Epithelial cell of proximal tubule (primary cell): ENCODE measurements around the gene TMTC2. TPM values are rescaled to one million over a fixed set of nuclear protein-coding genes. Genes with fewer than 3 reads are reported as not detected.

Experiments
- DNase-seq: peaks from one replicate; pipeline ENCODE4 v3.0.0-alpha.2; 2011; ENCODE audit warnings: low read depth
- H3K4me3 ChIP-seq: 2 replicates; pipeline ENCODE4 v1.5.1; 2011; ENCODE audit warnings: low read depth, mild to moderate bottlenecking, low read length
- total RNA-seq: library from RNA; depleted of rRNA; stranded (reverse); fragments of >200 nt; gene quantifications from 2 replicates; pipeline ENCODE4 v1.2.3, GENCODE V29; 2015
- TF ChIP-seq, protein P1 (sequence below): conservative IDR thresholded peaks from 2 replicates; pipeline ENCODE4 v1.5.1; 2012; ENCODE audit warnings: low read depth, mild to moderate bottlenecking, low read length

TMTC2 gene
- total RNA-seq, 1 donor from 2014 or later, result 3.6 TPM

- no peak overlapping the region for H3K4me3 ChIP-seq
- no peak for DNase-seq
- TF ChIP-seq, protein P1, sequence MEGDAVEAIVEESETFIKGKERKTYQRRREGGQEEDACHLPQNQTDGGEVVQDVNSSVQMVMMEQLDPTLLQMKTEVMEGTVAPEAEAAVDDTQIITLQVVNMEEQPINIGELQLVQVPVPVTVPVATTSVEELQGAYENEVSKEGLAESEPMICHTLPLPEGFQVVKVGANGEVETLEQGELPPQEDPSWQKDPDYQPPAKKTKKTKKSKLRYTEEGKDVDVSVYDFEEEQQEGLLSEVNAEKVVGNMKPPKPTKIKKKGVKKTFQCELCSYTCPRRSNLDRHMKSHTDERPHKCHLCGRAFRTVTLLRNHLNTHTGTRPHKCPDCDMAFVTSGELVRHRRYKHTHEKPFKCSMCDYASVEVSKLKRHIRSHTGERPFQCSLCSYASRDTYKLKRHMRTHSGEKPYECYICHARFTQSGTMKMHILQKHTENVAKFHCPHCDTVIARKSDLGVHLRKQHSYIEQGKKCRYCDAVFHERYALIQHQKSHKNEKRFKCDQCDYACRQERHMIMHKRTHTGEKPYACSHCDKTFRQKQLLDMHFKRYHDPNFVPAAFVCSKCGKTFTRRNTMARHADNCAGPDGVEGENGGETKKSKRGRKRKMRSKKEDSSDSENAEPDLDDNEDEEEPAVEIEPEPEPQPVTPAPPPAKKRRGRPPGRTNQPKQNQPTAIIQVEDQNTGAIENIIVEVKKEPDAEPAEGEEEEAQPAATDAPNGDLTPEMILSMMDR, result no peak
Measured at GRCh38 chr12:83027021-83027723, 340.5 kb downstream of the TMTC2 start.

- TF ChIP-seq, protein P1, result no peak
- no peak for DNase-seq
- no peak overlapping the region for H3K4me3 ChIP-seq
Measured at GRCh38 chr12:83031196-83031595, 344.5 kb downstream of the TMTC2 start.

DNA sequence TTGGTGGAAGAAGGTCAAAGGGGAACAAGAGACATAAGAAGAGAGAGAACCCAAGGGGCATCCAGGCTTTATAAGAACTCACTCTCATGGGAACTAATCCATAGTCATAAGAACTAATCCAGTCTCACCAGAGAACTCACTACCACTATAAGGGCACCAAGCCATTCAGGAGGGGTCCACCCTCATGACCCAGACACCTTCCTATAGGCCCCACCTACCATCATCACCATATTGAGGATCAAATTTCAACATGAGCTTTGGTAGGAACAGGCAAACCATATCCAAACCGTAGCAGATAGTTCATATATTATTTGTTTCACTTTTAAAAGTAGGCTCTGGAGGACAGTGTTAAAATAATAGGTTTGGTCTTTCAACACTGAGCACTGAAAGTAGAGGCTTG, 350.1 kb downstream of the TMTC2 start:
- TF ChIP-seq, protein P1, result no peak
- no peak for DNase-seq
- no peak overlapping the region for H3K4me3 ChIP-seq

DNA sequence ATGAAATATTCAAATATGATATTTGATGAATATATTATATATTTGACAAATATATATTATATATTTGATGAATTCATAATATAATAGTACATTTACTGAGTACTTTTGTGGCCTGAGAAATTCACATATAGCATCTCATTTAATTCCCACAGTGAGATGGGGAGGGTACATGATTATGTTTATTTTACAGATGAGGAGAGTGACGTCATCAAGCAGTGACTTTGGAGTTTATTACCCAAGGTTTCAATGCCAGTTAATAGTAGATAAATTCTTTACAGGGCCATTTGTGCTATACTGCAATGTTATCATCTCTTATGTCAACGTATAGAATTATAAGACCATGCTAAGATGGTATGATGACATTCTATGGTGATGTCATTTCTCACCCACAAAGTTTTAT, 352.7 kb downstream of the TMTC2 start:
- DNase-seq, result no peak
- no peak overlapping the region for H3K4me3 ChIP-seq
- TF ChIP-seq, protein P1, result no peak

- H3K4me3 ChIP-seq, result no peak overlapping the region
- TF ChIP-seq, protein P1, result no peak
- no peak for DNase-seq
Measured at GRCh38 chr12:83040339-83040738, 353.6 kb downstream of the TMTC2 start.

DNA sequence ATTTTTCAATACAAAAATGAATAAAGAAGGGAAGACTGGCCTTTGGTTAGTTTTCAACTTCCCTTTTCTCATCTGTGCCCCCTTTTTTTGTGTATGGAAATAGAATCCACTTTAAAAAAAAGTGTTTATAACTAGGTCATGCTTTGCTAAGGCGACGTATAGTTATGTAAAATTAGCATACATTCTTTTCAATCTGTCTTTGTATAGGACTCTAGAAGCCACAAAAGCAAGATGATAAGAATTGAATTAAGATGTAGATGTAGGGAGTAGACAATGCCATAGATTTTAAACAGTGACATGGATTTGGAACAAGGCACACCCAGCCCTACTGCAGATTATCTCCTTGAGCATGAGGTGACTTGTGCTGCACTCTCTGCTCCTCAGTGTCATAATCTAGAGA, 354.3 kb downstream of the TMTC2 start:
- TF ChIP-seq, protein P1, result no peak
- no peak for DNase-seq

More for the DNA sequence above, 354.3 kb downstream of the TMTC2 start:
- no peak overlapping the region for H3K4me3 ChIP-seq
